Measurements from ENCODE around the gene FARS2. TPM values are rescaled to one million over a fixed set of nuclear protein-coding genes. Genes with fewer than 3 reads are reported as not detected.
"Not testable (repeated sequence)": the region's sequence is repeated elsewhere in the genome, so short reads cannot be mapped to it uniquely, and the experiment has no call there.

Gene FARS2
- total and polyA plus RNA-seq, 4 donors, result 6.3 to 14.2 (median 10.5) TPM

DNA sequence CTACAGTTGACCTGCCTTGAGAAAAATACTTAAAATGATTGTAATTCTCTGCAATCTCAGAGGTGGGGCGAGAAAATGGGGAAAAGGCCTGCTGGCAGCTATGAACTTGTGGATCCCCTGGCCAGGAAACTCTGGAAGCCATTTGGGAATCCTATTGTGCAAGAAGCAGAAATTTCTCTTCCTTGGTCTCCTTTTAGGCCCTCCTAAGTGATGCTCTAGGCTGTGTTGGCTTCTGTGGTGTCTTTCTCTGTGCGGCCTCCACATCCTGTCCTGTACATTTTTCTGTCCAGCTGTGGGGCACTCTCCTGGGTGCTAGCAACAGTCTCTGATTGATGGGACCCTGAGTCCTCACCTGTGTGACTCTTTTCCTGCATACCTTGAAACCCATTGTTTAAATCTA, 290.9 kb downstream of the FARS2 start:
- no peak overlapping the region for H3K4me3 ChIP-seq (ENCODE audit: low read length in 2 of 2)
- DNase-seq (no peak), ATAC-seq (ENCODE audit: low FRiP score) (peak; percentile 36)
- H3K27me3 ChIP-seq (ENCODE audit: control insufficient read depth in 1 of 2, insufficient read depth in 2 of 2, low read length in 1 of 2), result no peaks in the 10 kb centered on the region
- H3K4me1 ChIP-seq (ENCODE audit: control insufficient read depth in 1 of 2, insufficient read depth in 2 of 2, low read length in 2 of 2), result no peaks in the 10 kb centered on the region
- no peak overlapping the region for H3K27ac ChIP-seq (ENCODE audit: low read depth in 1 of 2, low read length in 2 of 2)
- WGBS, 2 donors, result 89 to 99% methylated on average over 2 of the region's 2 CpGs
- intact Hi-C loops (cut with DNase I), result no loop called here
- H3K9me3 ChIP-seq (ENCODE audit: control insufficient read depth, low read length), result peaks cover 3% of the 10 kb centered on the region
- peaks cover 0 to 2% of the 10 kb centered on the region in 2 donors for H3K36me3 ChIP-seq (ENCODE audit: control insufficient read depth in 1 of 2, insufficient read depth in 2 of 2, low read length in 1 of 2)

DNA sequence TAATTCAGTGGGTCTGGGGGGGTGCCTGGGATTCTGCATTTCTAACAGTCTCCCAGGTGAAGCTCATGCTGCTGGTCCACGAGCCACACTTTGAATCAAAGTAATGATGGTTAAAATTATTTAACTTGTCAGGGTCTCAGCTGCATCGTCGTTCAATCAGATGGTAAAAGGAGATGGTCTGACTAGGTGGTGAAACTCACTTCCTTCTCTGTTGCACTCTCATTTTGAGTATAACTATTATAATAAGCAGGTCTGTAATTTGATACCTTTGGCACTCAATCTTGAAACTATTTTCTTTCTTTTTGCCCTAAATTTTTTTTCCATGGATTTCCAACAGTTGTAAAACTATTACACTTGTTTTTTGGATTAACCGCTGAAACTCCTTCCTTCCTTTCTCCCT, 292.5 kb downstream of the FARS2 start:
- H3K4me3 ChIP-seq (ENCODE audit: low read length in 2 of 2), result no peak overlapping the region
- H3K9me3 ChIP-seq (ENCODE audit: control insufficient read depth, low read length), result peaks cover 3% of the 10 kb centered on the region
- no peaks in the 10 kb centered on the region for H3K4me1 ChIP-seq (ENCODE audit: control insufficient read depth in 1 of 2, insufficient read depth in 2 of 2, low read length in 2 of 2)
- no peak overlapping the region for H3K27ac ChIP-seq (ENCODE audit: low read depth in 1 of 2, low read length in 2 of 2)
- no peak for ATAC-seq (ENCODE audit: low FRiP score)
- H3K36me3 ChIP-seq (ENCODE audit: control insufficient read depth in 1 of 2, insufficient read depth in 2 of 2, low read length in 1 of 2), result peaks cover 0 to 2% of the 10 kb centered on the region in 2 donors
- no peaks in the 10 kb centered on the region for H3K27me3 ChIP-seq (ENCODE audit: control insufficient read depth in 1 of 2, insufficient read depth in 2 of 2, low read length in 1 of 2)
- 51 to 64% methylated on average over 4 of the region's 4 CpGs for WGBS, 2 donors
- no peak for DNase-seq
- intact Hi-C loops (cut with DNase I), result loop anchor here in 1 of 2 donors (1.0 kb wide), 1 partner anchor 12 kb away; no protein-coding TSS in a partner anchor

DNA sequence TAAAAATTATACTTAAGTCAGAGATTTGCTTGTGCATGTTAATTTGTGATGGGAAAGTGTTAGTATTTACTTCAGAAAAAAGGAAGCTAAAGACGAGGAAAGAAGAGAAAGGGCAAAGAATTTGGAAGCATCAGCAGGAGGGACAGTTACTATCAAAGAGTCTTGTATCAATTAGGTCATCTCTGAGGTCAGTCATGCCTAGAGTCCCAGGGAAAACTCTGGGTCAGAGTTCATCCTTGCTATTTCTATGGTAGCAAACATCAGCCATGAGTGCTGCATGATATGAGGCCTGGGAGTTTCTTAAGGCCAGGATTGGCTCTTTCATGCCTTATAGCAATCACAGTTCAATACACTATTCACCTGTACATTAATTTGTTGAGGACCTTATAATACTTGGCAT, 292.9 kb downstream of the FARS2 start:
- WGBS, 2 donors, result 79 to 90% methylated on average over 1 of the region's 1 CpG
- ATAC-seq (ENCODE audit: low FRiP score), result no peak
- H3K27ac ChIP-seq (ENCODE audit: low read depth in 1 of 2, low read length in 2 of 2), result no peak overlapping the region
- H3K4me3 ChIP-seq (ENCODE audit: low read length in 2 of 2), result no peak overlapping the region
- no peak for DNase-seq
- H3K9me3 ChIP-seq (ENCODE audit: control insufficient read depth, low read length), result peaks cover 3% of the 10 kb centered on the region
- H3K4me1 ChIP-seq (ENCODE audit: control insufficient read depth in 1 of 2, insufficient read depth in 2 of 2, low read length in 2 of 2), result no peaks in the 10 kb centered on the region
- intact Hi-C loops (cut with DNase I), result loop anchor here in 1 of 2 donors (1.0 kb wide), 1 partner anchor 13 kb away; no protein-coding TSS in a partner anchor
- H3K36me3 ChIP-seq (ENCODE audit: control insufficient read depth in 1 of 2, insufficient read depth in 2 of 2, low read length in 1 of 2), result peaks cover 0 to 2% of the 10 kb centered on the region in 2 donors
- H3K27me3 ChIP-seq (ENCODE audit: control insufficient read depth in 1 of 2, insufficient read depth in 2 of 2, low read length in 1 of 2), result no peaks in the 10 kb centered on the region

DNA sequence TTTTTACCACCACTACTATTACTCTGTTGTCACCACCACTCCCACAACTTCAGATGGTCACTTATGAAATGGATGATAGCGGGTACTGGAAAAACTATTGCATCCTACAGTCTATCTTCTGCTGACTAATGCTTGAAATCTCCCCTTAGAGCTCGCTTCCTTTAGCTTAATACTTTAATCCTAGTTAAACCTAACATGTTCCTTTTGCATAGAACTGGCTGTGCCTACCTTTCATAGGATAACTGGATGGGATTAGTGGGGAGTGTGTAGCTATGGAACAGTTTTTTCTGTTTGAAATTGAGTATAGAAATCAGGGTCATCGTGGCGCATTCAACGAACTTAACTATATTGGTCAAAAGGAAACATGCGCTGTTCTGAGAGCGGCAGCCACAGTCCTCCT, 294.7 kb downstream of the FARS2 start:
- H3K36me3 ChIP-seq (ENCODE audit: control insufficient read depth in 1 of 2, insufficient read depth in 2 of 2, low read length in 1 of 2), result peaks cover 0 to 2% of the 10 kb centered on the region in 2 donors
- no peak for ATAC-seq (ENCODE audit: low FRiP score)
- no peaks in the 10 kb centered on the region for H3K27me3 ChIP-seq (ENCODE audit: control insufficient read depth in 1 of 2, insufficient read depth in 2 of 2, low read length in 1 of 2)
- H3K27ac ChIP-seq (ENCODE audit: low read depth in 1 of 2, low read length in 2 of 2), result no peak overlapping the region
- WGBS, 2 donors, result 97 to 99% methylated on average over 7 of the region's 7 CpGs
- intact Hi-C loops (cut with DNase I), result no loop called here
- H3K4me1 ChIP-seq (ENCODE audit: control insufficient read depth in 1 of 2, insufficient read depth in 2 of 2, low read length in 2 of 2), result no peaks in the 10 kb centered on the region
- DNase-seq, result no peak
- H3K4me3 ChIP-seq (ENCODE audit: low read length in 2 of 2), result no peak overlapping the region
- H3K9me3 ChIP-seq (ENCODE audit: control insufficient read depth, low read length), result no peaks in the 10 kb centered on the region

DNA sequence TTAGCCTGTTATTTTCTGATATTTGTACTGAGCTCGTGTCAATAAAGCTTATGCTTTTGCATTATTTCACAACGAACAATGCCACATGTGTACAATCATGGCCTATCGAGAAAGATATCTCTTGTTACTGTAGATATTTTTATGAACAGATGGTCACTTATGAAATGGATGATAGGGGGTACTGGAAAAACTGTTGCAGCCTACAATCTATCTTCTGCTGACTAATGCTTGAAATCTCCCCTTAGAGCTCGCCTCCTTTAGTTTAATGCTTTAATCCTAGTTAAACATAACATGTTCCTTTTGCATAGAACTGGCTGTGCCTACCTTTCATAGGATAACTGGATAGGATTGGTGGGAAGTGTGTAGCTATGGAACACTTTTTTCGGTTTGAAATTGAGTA, 296.2 kb downstream of the FARS2 start:
- ATAC-seq (ENCODE audit: low FRiP score), result no peak
- intact Hi-C loops (cut with DNase I), result no loop called here
- 87 to 93% methylated on average over 5 of the region's 5 CpGs for WGBS, 2 donors

DNA sequence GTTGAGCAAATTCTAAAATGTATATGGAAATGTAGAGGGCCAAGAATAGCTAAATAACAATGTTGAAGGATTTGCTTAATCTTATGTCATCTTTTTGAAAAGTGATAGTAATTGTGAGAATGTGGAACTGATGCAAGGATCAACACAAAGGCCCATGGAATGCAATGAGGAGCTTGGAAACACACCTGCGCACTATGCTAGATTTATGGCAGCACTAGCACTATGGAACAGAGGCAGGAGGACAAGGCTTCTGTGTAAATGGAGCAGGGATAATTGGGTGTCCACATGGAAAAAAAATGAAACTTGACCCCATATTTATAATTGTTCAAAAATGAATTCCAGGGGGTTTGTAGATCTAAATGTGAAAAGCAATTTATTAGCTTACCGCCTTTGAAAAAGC, 298.3 kb downstream of the FARS2 start:
- H3K27me3 ChIP-seq (ENCODE audit: control insufficient read depth in 1 of 2, insufficient read depth in 2 of 2, low read length in 1 of 2), result no peaks in the 10 kb centered on the region
- H3K9me3 ChIP-seq (ENCODE audit: control insufficient read depth, low read length), result no peaks in the 10 kb centered on the region
- no peak overlapping the region for H3K27ac ChIP-seq (ENCODE audit: low read depth in 1 of 2, low read length in 2 of 2)
- ATAC-seq (ENCODE audit: low FRiP score) (no peak), DNase-seq (no peak)
- H3K4me3 ChIP-seq (ENCODE audit: low read length in 2 of 2), result no peak overlapping the region
- no peaks in the 10 kb centered on the region for H3K4me1 ChIP-seq (ENCODE audit: control insufficient read depth in 1 of 2, insufficient read depth in 2 of 2, low read length in 2 of 2)
- intact Hi-C loops (cut with DNase I), result no loop called here
- H3K36me3 ChIP-seq (ENCODE audit: control insufficient read depth in 1 of 2, insufficient read depth in 2 of 2, low read length in 1 of 2), result no peaks in the 10 kb centered on the region
- WGBS, 2 donors, result 98 to 99% methylated on average over 2 of the region's 2 CpGs

More for the DNA sequence above, 296.2 kb downstream of the FARS2 start:
- no peaks in the 10 kb centered on the region for H3K36me3 ChIP-seq (ENCODE audit: control insufficient read depth in 1 of 2, insufficient read depth in 2 of 2, low read length in 1 of 2)
- no peaks in the 10 kb centered on the region for H3K4me1 ChIP-seq (ENCODE audit: control insufficient read depth in 1 of 2, insufficient read depth in 2 of 2, low read length in 2 of 2)
- H3K9me3 ChIP-seq (ENCODE audit: control insufficient read depth, low read length), result no peaks in the 10 kb centered on the region
- H3K4me3 ChIP-seq (ENCODE audit: low read length in 2 of 2), result no peak overlapping the region
- no peaks in the 10 kb centered on the region for H3K27me3 ChIP-seq (ENCODE audit: control insufficient read depth in 1 of 2, insufficient read depth in 2 of 2, low read length in 1 of 2)
- no peak overlapping the region for H3K27ac ChIP-seq (ENCODE audit: low read depth in 1 of 2, low read length in 2 of 2)
- DNase-seq, result no peak

DNA sequence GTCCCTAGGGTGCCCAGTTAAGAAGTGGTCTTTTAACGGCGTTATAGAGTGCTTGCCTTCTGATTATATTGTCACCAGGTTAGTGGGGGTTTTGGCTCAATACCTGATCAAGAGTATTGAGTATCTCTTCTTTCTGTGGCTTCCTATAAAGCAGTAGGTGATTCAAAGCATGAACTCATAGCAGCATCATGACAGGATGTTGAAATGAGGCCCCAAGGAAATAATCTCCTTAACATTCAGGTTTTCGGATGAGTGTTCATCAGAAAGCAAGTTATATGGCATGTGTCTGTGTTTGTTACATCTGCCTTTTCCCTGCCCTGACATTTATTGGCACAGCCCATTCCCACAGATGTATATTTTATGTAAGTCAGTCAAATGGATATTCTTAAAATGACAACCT, 301.0 kb downstream of the FARS2 start:
- H3K9me3 ChIP-seq (ENCODE audit: control insufficient read depth, low read length), result no peaks in the 10 kb centered on the region
- intact Hi-C loops (cut with DNase I), result no loop called here
- ATAC-seq (ENCODE audit: low FRiP score) (no peak), DNase-seq (no peak)
- no peaks in the 10 kb centered on the region for H3K36me3 ChIP-seq (ENCODE audit: control insufficient read depth in 1 of 2, insufficient read depth in 2 of 2, low read length in 1 of 2)
- H3K4me1 ChIP-seq (ENCODE audit: control insufficient read depth in 1 of 2, insufficient read depth in 2 of 2, low read length in 2 of 2), result no peaks in the 10 kb centered on the region
- no peak overlapping the region for H3K4me3 ChIP-seq (ENCODE audit: low read length in 2 of 2)
- no peak overlapping the region for H3K27ac ChIP-seq (ENCODE audit: low read depth in 1 of 2, low read length in 2 of 2)
- 64 to 82% methylated on average over 3 of the region's 3 CpGs for WGBS, 2 donors
- no peaks in the 10 kb centered on the region for H3K27me3 ChIP-seq (ENCODE audit: control insufficient read depth in 1 of 2, insufficient read depth in 2 of 2, low read length in 1 of 2)

DNA sequence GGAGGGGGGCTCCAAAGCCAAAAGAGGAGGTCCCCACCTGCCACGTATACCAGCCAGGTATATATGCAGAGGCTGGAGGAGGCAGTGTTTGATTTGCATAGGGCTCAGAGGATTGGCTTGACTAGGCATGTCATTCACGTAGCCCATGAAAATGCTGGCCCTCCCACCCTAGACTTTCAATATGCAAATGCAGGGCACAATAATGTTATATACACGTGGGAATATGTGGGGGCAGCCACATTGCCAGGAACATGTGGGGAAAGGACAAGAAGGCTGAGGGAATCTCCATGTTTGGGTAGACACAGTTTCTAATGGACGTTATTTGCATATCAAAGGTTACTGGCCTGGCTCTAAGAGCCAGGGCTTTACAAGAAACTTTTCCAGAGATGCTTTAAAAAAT, 301.8 kb downstream of the FARS2 start:
- H3K9me3 ChIP-seq (ENCODE audit: control insufficient read depth, low read length), result no peaks in the 10 kb centered on the region
- no peak overlapping the region for H3K27ac ChIP-seq (ENCODE audit: low read depth in 1 of 2, low read length in 2 of 2)
- 89 to 93% methylated on average over 4 of the region's 4 CpGs for WGBS, 2 donors
- H3K4me3 ChIP-seq (ENCODE audit: low read length in 2 of 2), result no peak overlapping the region
- ATAC-seq (ENCODE audit: low FRiP score) (no peak), DNase-seq (no peak)
- H3K4me1 ChIP-seq (ENCODE audit: control insufficient read depth in 1 of 2, insufficient read depth in 2 of 2, low read length in 2 of 2), result no peaks in the 10 kb centered on the region
- no peaks in the 10 kb centered on the region for H3K27me3 ChIP-seq (ENCODE audit: control insufficient read depth in 1 of 2, insufficient read depth in 2 of 2, low read length in 1 of 2)
- no peaks in the 10 kb centered on the region for H3K36me3 ChIP-seq (ENCODE audit: control insufficient read depth in 1 of 2, insufficient read depth in 2 of 2, low read length in 1 of 2)
- intact Hi-C loops (cut with DNase I), result no loop called here

DNA sequence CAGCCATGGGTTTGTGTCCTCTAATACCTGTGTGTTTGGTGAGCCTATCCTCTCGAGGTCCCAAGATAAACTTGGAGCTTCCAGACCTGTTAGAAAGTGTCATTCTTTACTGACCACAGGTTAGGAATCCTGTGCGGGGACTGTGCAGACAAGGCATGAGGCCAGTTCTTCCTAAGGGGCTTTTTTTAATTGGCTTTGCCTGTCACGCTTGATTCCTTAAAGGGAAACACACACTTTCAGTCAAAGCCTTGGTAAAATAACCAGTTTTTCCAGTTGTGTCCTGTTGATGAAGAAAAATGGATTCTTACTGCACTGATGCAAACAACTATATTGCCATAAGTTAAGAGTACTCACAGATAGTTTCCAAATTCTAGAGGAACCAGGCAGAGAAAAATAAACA, 303.4 kb downstream of the FARS2 start:
- DNase-seq; H3K36me3 ChIP-seq (ENCODE audit: control insufficient read depth in 1 of 2, insufficient read depth in 2 of 2, low read length in 1 of 2); H3K4me3 ChIP-seq (ENCODE audit: low read length in 2 of 2); H3K4me1 ChIP-seq (ENCODE audit: control insufficient read depth in 1 of 2, insufficient read depth in 2 of 2, low read length in 2 of 2); ATAC-seq (ENCODE audit: low FRiP score); H3K27ac ChIP-seq (ENCODE audit: low read depth in 1 of 2, low read length in 2 of 2); H3K9me3 ChIP-seq (ENCODE audit: control insufficient read depth, low read length); H3K27me3 ChIP-seq (ENCODE audit: control insufficient read depth in 1 of 2, insufficient read depth in 2 of 2, low read length in 1 of 2); intact Hi-C loops (cut with DNase I): not testable (repeated sequence)
- 61 to 63% methylated on average over 3 of the region's 3 CpGs for WGBS, 2 donors
